ENCODE results near the gene ATG14.
"Not testable (repeated sequence)": the region's sequence is repeated elsewhere in the genome, so short reads cannot be mapped to it uniquely, and the experiment has no call there.

ATG14 gene

GRCh38 chr14:55351111-55351510 is 60.5 kb downstream of the ATG14 start:
- no peak for DNase-seq (ENCODE audit: low spot score)

- DNase-seq (ENCODE audit: low spot score): no peak
Measured at GRCh38 chr14:55350461-55350860, 61.2 kb downstream of the ATG14 start.

- DNase-seq (ENCODE audit: low spot score): no peak
Measured at GRCh38 chr14:55349565-55349964, 62.1 kb downstream of the ATG14 start.

- no peak for DNase-seq (ENCODE audit: low spot score)
Measured at GRCh38 chr14:55348766-55349453, 62.7 kb downstream of the ATG14 start.

- no peak for DNase-seq (ENCODE audit: low spot score)
Measured at GRCh38 chr14:55347748-55348147, 63.9 kb downstream of the ATG14 start.

- DNase-seq (ENCODE audit: low spot score): no peak
Measured at GRCh38 chr14:55347040-55347439, 64.6 kb downstream of the ATG14 start.

GRCh38 chr14:55344582-55345163 is 67.0 kb downstream of the ATG14 start:
- DNase-seq (ENCODE audit: low spot score): not testable (repeated sequence)

- DNase-seq (ENCODE audit: low spot score): no peak
Measured at GRCh38 chr14:55341781-55342180, 69.8 kb downstream of the ATG14 start.

- DNase-seq (ENCODE audit: low spot score): no peak
Measured at GRCh38 chr14:55340482-55340881, 71.1 kb downstream of the ATG14 start.

- no peak for DNase-seq (ENCODE audit: low spot score)
Measured at GRCh38 chr14:55339770-55340169, 71.9 kb downstream of the ATG14 start.

GRCh38 chr14:55336691-55337090 is 74.9 kb downstream of the ATG14 start:
- no peak for DNase-seq (ENCODE audit: low spot score)

- DNase-seq (ENCODE audit: low spot score): peak; percentile 31
Measured at GRCh38 chr14:55336162-55336561, 75.5 kb downstream of the ATG14 start.

GRCh38 chr14:55333711-55334485 is 77.7 kb downstream of the ATG14 start:
- DNase-seq (ENCODE audit: low spot score): peak; percentile 35

- DNase-seq (ENCODE audit: low spot score): peak; percentile 26
Measured at GRCh38 chr14:55332654-55333570, 78.7 kb downstream of the ATG14 start.

- DNase-seq (ENCODE audit: low spot score): peak; percentile 11
Measured at GRCh38 chr14:55329999-55330710, 81.5 kb downstream of the ATG14 start.

GRCh38 chr14:55328317-55328716 is 83.3 kb downstream of the ATG14 start:
- DNase-seq (ENCODE audit: low spot score): no peak

GRCh38 chr14:55327179-55327578 is 84.5 kb downstream of the ATG14 start:
- peak; percentile 12 for DNase-seq (ENCODE audit: low spot score)

- DNase-seq (ENCODE audit: low spot score): no peak
Measured at GRCh38 chr14:55324812-55325211, 86.8 kb downstream of the ATG14 start.

GRCh38 chr14:55323910-55324309 is 87.7 kb downstream of the ATG14 start:
- no peak for DNase-seq (ENCODE audit: low spot score)

GRCh38 chr14:55318694-55319093 is 92.9 kb downstream of the ATG14 start:
- no peak for DNase-seq (ENCODE audit: low spot score)

- DNase-seq (ENCODE audit: low spot score): no peak
Measured at GRCh38 chr14:55317542-55318306, 93.9 kb downstream of the ATG14 start.

Measured in CD4-positive, alpha-beta T cell treated with Interleukin-6 at 100 ng/mL for 8 hours (primary cell).